Uterus (tissue), 4 donors: Measurements from ENCODE around the gene LRRC55. TPM values are rescaled to one million over a fixed set of nuclear protein-coding genes. Genes with fewer than 3 reads are reported as not detected.

Source experiments
- DNase-seq, 2 donors: peaks; one replicate each; pipeline ENCODE4 v3.0.0-alpha.2; 2019 to 2020
- H3K27ac ChIP-seq, 2 donors: fragments of 200-600 bp; sonication (generic); 1 replicate in 1 of 2; 2 replicates in 1 of 2; pipeline ENCODE4 v1.5.1; 2016 to 2018
- H3K27me3 ChIP-seq, 2 donors: fragments of 200-600 bp; sonication (generic); one replicate each; pipeline ENCODE4 v1.5.1; 2018 to 2019; ENCODE audit warnings: control low read depth in 1 of 2
- H3K36me3 ChIP-seq, 2 donors: fragments of 200-600 bp; sonication (generic); one replicate each; pipeline ENCODE4 v1.5.1; 2019; ENCODE audit warnings: control low read depth in 1 of 2
- H3K4me1 ChIP-seq, 2 donors: fragments of 200-600 bp; sonication (generic); one replicate each; pipeline ENCODE4 v1.5.1; 2018 to 2019; ENCODE audit warnings: control low read depth in 1 of 2
- H3K4me3 ChIP-seq, 2 donors: fragments of 200-600 bp; sonication (generic); 1 replicate in 1 of 2; 2 replicates in 1 of 2; pipeline ENCODE4 v1.5.1; 2018 to 2019; ENCODE audit warnings: mild to moderate bottlenecking in 1 of 2
- H3K9me3 ChIP-seq, 2 donors: fragments of 200-600 bp; sonication (generic); one replicate each; pipeline ENCODE4 v1.5.1; 2019; ENCODE audit warnings: control low read depth in 1 of 2
- CTCF ChIP-seq, 4 experiments: fragments of 200-600 bp in 2 of 4; fragments of 450-650 bp in 2 of 4; sonication (generic) in 2 of 4; IDR thresholded peaks; one replicate each; pipeline ENCODE4 v1.5.1; 2016 to 2019; ENCODE audit warnings: antibody characterized with exemption in 4 of 4, mild to moderate bottlenecking in 2 of 4, moderate library complexity in 1 of 4
- POLR2A ChIP-seq, 2 donors: fragments of 450-650 bp; IDR thresholded peaks; one replicate each; pipeline ENCODE4 v1.6.1; 2016; ENCODE audit warnings: antibody characterized with exemption in 2 of 2, mild to moderate bottlenecking in 1 of 2, moderate library complexity in 1 of 2
- intact Hi-C: fragments of 100-400 bp; cut with DNase I; formaldehyde crosslinking; loops from one replicate; pipeline ENCODE4 v1.15.1; 2023; ENCODE audit warnings: low total_unique reads
- total RNA-seq, 4 donors: library from RNA; depleted of rRNA in 3 of 4; stranded (reverse); fragments of >200 nt in 3 of 4; gene quantifications; one replicate each; pipeline versions ENCODE4 v1.1.0 to v1.2.4, GENCODE V29; 2014 to 2023
- donor health status: DM: yes; HTN: yes; CAD: no.

Gene LRRC55
- total RNA-seq, 4 donors from 2014 or later: 0.26 to 2.1 TPM; not detected in 2

DNA sequence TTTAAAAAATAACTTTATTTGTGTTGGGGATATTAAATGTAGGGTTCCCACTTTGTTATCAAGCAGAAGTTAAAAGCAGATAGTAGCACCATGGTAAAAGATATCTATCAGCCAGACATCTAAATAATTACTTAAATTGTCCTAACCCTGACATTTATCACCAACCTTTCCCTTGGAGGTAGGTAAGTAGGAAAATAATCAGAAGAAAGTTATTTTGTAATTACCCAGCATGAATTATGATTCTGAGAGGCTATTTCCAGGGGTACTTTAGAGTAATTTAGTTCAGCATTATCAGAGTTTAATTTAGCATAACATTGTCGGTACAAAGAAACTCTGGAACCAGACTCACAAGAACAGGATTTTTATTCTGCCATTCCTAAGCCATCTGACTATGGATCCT is 23.2 kb upstream of the LRRC55 start:
- no peak for DNase-seq
- Histone ChIP-seq H3K27ac (no peak overlapping the region), H3K27me3 (no peaks in the 10 kb centered on the region), H3K9me3 (no peaks in the 10 kb centered on the region), H3K4me1 (no peaks in the 10 kb centered on the region), H3K36me3 (no peaks in the 10 kb centered on the region), H3K4me3 (no peak overlapping the region)
- TF ChIP-seq CTCF (IDR thresholded peaks at IDR 0.05): no peak
- no peak for TF ChIP-seq POLR2A (IDR thresholded peaks at IDR 0.05)
- intact Hi-C loops: no loop called here

DNA sequence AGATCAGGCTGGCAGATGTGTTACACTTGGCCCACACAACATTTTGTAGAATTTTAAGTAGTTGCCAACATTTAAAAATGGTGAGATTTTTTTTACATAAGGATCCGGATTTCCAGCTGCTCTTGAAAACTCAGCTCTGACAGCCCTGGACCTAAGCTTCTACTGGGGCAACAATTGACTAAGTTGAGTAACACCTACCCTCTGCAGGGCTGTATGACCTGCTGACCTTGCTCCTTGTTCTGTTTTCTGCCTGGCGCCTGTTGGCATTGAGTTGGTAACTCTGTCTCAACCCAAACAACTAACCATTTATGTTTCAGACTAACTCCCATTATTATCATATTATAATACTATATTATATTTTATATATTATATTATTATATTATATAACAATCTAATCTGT is 21.1 kb upstream of the LRRC55 start:
- no peak for DNase-seq
- TF ChIP-seq CTCF (IDR thresholded peaks at IDR 0.05): no peak
- no peak for TF ChIP-seq POLR2A (IDR thresholded peaks at IDR 0.05)

DNA sequence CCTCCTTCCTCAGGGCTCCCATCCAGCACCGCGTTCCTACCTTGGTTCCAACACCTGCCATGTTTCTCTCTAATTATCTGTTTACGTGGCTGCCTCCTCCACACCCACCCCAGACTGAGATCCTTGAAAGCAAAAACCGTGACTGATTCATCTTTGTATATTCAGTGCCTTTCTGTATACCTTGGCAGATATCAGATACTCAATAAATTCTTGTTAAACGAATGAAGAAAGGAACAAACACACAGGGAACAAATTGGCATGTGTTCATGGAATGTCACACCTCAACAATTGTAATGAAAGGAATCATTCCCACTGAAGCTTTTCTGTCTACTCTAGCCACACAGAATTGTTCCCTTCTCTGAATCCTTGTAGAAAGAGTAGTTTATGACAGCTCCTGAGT is 20.4 kb upstream of the LRRC55 start:
- intact Hi-C loops: no loop called here
- no peaks in the 10 kb centered on the region for H3K9me3 ChIP-seq
- no peak overlapping the region for H3K27ac ChIP-seq
- no peak for TF ChIP-seq POLR2A (IDR thresholded peaks at IDR 0.05)
- TF ChIP-seq CTCF (IDR thresholded peaks at IDR 0.05): no peak
- no peaks in the 10 kb centered on the region for H3K27me3 ChIP-seq
- no peaks in the 10 kb centered on the region for H3K36me3 ChIP-seq
- DNase-seq: no peak
- no peak overlapping the region for H3K4me3 ChIP-seq
- no peaks in the 10 kb centered on the region for H3K4me1 ChIP-seq

More for the DNA sequence above, 21.1 kb upstream of the LRRC55 start:
- intact Hi-C loops: no loop called here
- Histone ChIP-seq H3K27me3 (no peaks in the 10 kb centered on the region), H3K27ac (no peak overlapping the region), H3K4me1 (no peaks in the 10 kb centered on the region), H3K36me3 (no peaks in the 10 kb centered on the region), H3K9me3 (no peaks in the 10 kb centered on the region), H3K4me3 (no peak overlapping the region)

DNA sequence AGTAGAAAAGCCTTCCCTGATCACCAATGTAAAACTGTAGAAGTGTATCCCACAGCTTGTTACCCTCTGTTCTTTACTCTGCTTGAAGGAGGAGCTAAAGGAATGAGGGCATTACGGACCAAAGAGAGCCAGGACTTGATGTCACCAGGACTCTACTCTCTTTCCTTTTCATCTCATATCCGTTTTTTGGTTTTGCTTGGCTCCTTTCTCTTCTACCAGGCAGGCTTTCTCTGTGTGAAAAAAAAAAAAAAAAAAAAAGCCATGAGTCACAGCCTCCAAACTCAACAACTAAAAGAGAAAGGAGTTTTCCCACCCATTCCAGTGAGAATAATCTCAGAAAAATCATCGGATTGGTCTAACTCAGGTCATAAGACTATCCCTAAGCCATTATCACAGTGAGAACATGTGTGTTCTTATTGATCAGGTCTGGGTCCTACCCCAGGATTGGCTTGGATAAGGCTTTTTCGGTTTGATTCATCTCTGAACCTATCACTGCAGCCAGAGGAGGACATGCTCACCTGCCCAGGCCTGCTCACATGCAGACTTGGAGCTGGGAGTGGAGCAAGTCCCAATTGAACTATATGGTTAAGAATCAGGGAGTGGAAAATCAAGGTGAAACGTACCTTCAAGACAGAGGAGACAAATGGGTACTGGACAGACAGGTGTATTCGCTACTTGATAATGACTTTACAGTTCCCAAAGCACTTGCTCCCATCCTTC is 19.4 kb upstream of the LRRC55 start:
- Histone ChIP-seq H3K4me3 (no peak overlapping the region), H3K4me1 (no peaks in the 10 kb centered on the region), H3K27me3 (no peaks in the 10 kb centered on the region), H3K36me3 (no peaks in the 10 kb centered on the region), H3K9me3 (no peaks in the 10 kb centered on the region), H3K27ac (no peak overlapping the region)
- TF ChIP-seq POLR2A (IDR thresholded peaks at IDR 0.05) (no peak), CTCF (IDR thresholded peaks at IDR 0.05) (no peak)
- no peak for DNase-seq
- intact Hi-C loops: no loop called here

- no peak for TF ChIP-seq CTCF (IDR thresholded peaks at IDR 0.05)
- TF ChIP-seq POLR2A (IDR thresholded peaks at IDR 0.05): no peak
- Histone ChIP-seq H3K4me3 (no peak overlapping the region), H3K36me3 (no peaks in the 10 kb centered on the region), H3K9me3 (no peaks in the 10 kb centered on the region), H3K27me3 (no peaks in the 10 kb centered on the region), H3K27ac (no peak overlapping the region), H3K4me1 (no peaks in the 10 kb centered on the region)
- intact Hi-C loops: no loop called here
- DNase-seq: no peak
These were observed 18.4 kb upstream of the LRRC55 start for GRCh38 chr11:57163160-57163868.
